OCI-LY3 (cell line): Measurements from ENCODE around the gene NDUFAF7.

Experiments used
- CTCF ChIP-seq: fragments of 200-600, 300-600 bp; sonication (generic); IDR thresholded peaks from 2 replicates; pipeline ENCODE4 v1.5.1; 2014; ENCODE audit warnings: antibody characterized with exemption, low read length, low read depth
- EZH2phosphoT487 ChIP-seq: fragments of 200-600 bp; shearing (Covaris generic); IDR thresholded peaks from 2 replicates; pipeline ENCODE4 v1.6.1; 2018; ENCODE audit warnings: antibody characterized with exemption, mixed run types, low read depth

GRCh38 chr2:37297632-37298031 is 66.2 kb downstream of the NDUFAF7 start:
- no peak for TF ChIP-seq CTCF
- no peak for TF ChIP-seq EZH2phosphoT487
